Keratinocyte (primary cell): ENCODE measurements around the gene DSC2. TPM values are rescaled to one million over a fixed set of nuclear protein-coding genes. Genes with fewer than 3 reads are reported as not detected.

Experiments
- DNase-seq: peaks from one replicate; pipeline ENCODE4 v3.0.0-alpha.2; 2011; ENCODE audit warnings: low read depth, missing footprints, low spot score
- FAIRE-seq: peaks from 2 replicates; lab custom pipeline; 2011; peaks lifted over from hg19 to GRCh38; lab: Jason Lieb, UNC
- H2AFZ ChIP-seq: 2 replicates; pipeline ENCODE4 v1.6.0; 2012; ENCODE audit warnings: low read length, control low read depth, inconsistent platforms; ENCODE audit not compliant: control insufficient read depth
- H3K27ac ChIP-seq: 2 replicates; pipeline ENCODE4 v1.5.1; 2011; ENCODE audit warnings: low read length; ENCODE audit not compliant: control insufficient read depth, insufficient read depth
- H3K27me3 ChIP-seq: 3 replicates; pipeline ENCODE4 v1.6.0; 2011; ENCODE audit warnings: low read length; ENCODE audit not compliant: control insufficient read depth, insufficient read depth; ENCODE audit errors: extremely low read depth
- H3K36me3 ChIP-seq, 2 experiments: 2 replicates in 1 of 2; 3 replicates in 1 of 2; pipeline ENCODE4 v1.5.1; 2011; ENCODE audit warnings: low read length in 2 of 2, mild to moderate bottlenecking in 1 of 2; ENCODE audit not compliant: control insufficient read depth in 2 of 2, insufficient read depth in 2 of 2; ENCODE audit errors: extremely low read depth in 1 of 2
- H3K4me1 ChIP-seq: 3 replicates; pipeline ENCODE4 v1.5.1; 2011; ENCODE audit warnings: low read length; ENCODE audit not compliant: control insufficient read depth, insufficient read depth; ENCODE audit errors: extremely low read depth
- H3K4me2 ChIP-seq: 3 replicates; pipeline ENCODE4 v1.6.0; 2011; ENCODE audit warnings: low read depth, low read length; ENCODE audit not compliant: control insufficient read depth, insufficient read depth; ENCODE audit errors: extremely low read depth
- H3K4me3 ChIP-seq, 3 experiments: fragments of 200-600 bp in 1 of 3; sonication (generic) in 1 of 3; 2 replicates in 2 of 3; 3 replicates in 1 of 3; pipeline ENCODE4 v1.5.1; 2011 to 2016; ENCODE audit warnings: low read length in 3 of 3, mild to moderate bottlenecking in 3 of 3, control low read depth in 2 of 3, inconsistent platforms in 1 of 3, low read depth in 1 of 3, mixed read lengths in 1 of 3, mixed run types in 1 of 3, moderate library complexity in 1 of 3; ENCODE audit not compliant: control insufficient read depth in 2 of 3, insufficient read depth in 2 of 3; ENCODE audit errors: extremely low read depth in 1 of 3
- H3K79me2 ChIP-seq: 2 replicates; pipeline ENCODE4 v1.6.0; 2012; ENCODE audit warnings: low read length; ENCODE audit not compliant: control insufficient read depth, insufficient read depth
- H3K9ac ChIP-seq: 3 replicates; pipeline ENCODE4 v1.6.0; 2011; ENCODE audit warnings: low read length; ENCODE audit not compliant: control insufficient read depth, insufficient read depth; ENCODE audit errors: extremely low read depth
- H3K9me1 ChIP-seq: 3 replicates; pipeline ENCODE4 v1.6.0; 2011; ENCODE audit warnings: low read length; ENCODE audit not compliant: control insufficient read depth, insufficient read depth; ENCODE audit errors: extremely low read depth
- H3K9me3 ChIP-seq: 2 replicates; pipeline ENCODE4 v1.5.1; 2012; ENCODE audit warnings: low read depth, low read length; ENCODE audit not compliant: control insufficient read depth
- H4K20me1 ChIP-seq: 3 replicates; pipeline ENCODE4 v1.6.0; 2011; ENCODE audit warnings: low read length; ENCODE audit not compliant: control insufficient read depth, insufficient read depth; ENCODE audit errors: extremely low read depth
- EZH2 ChIP-seq: IDR thresholded peaks from one replicate; pipeline ENCODE4 v1.6.1; 2012; ENCODE audit warnings: inconsistent platforms, mild to moderate bottlenecking, low read length, moderate library complexity
- dilution Hi-C: fragments of 300-500 bp; cut with MboI; formaldehyde crosslinking; loops from one replicate; pipeline ENCODE4 v1.7.0; 2020; ENCODE audit warnings: low sequenced_read_pairs; ENCODE audit not compliant: extremely low pct_ligation_motif_present
- polyA plus RNA-seq, 5 experiments: library from polyadenylated mRNA; depleted of rRNA in 3 of 5; stranded (reverse) in 3 of 5; stranded (forward) in 1 of 5; unstranded in 1 of 5; fragments of >200 nt; gene quantifications; 1 replicate in 1 of 5; 2 replicates in 3 of 5; 3 replicates in 1 of 5; pipeline versions ENCODE4 v1.2.1 to v1.2.3, GENCODE V29; 2011 to 2012; ENCODE audit warnings: missing spikeins in 2 of 5, low read depth in 1 of 5, low replicate concordance in 1 of 5
- TF ChIP-seq, protein P1 (sequence below), 3 experiments: IDR thresholded peaks in 1 of 3; conservative IDR thresholded peaks in 1 of 3; optimal IDR thresholded peaks in 1 of 3; 2 replicates in 2 of 3; 3 replicates in 1 of 3; pipeline versions ENCODE3 to v1.5.1; 2011; ENCODE audit warnings: low read length in 3 of 3, mild to moderate bottlenecking in 3 of 3, moderate library complexity in 2 of 3, control low read depth in 1 of 3, inconsistent platforms in 1 of 3; ENCODE audit not compliant: insufficient read depth in 2 of 3; ENCODE audit errors: extremely low read depth in 1 of 3

The DSC2 gene
- polyA plus RNA-seq, 1 donor (not counting 4 experiments of a cell fraction or from before 2014, with no cell fraction given), result 37.1 TPM

DNA sequence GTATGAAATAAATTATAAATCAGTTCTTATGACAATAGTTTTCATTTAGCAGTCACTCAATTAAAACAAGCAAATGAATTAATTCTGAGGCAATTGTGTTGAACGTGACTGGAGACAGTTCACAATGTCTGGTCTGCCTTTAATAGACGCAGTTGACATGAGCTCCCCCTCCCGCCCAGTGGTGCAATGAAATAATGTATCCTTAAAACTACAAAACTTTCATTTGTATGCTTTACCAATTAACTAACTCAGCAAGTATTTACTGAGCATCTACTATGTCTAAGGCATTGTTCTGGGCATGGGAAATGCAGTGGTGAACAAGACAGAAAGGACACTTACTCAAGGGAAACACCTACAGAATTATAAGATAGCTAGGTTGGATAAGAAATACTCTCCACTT, 3.5 kb upstream of the DSC2 start:
- Histone ChIP-seq H3K4me2 (no peak overlapping the region), H3K27me3 (no peaks in the 10 kb centered on the region), H3K36me3 (no peaks in the 10 kb centered on the region), H2AFZ (no peak overlapping the region), H3K9me1 (no peaks in the 10 kb centered on the region), H3K9ac (no peak overlapping the region), H3K4me1 (peaks cover 20% of the 10 kb centered on the region), H4K20me1 (no peaks in the 10 kb centered on the region), H3K4me3 (no peak overlapping the region), H3K79me2 (peaks cover 8% of the 10 kb centered on the region), H3K9me3 (no peaks in the 10 kb centered on the region), H3K27ac (no peak overlapping the region)
- FAIRE-seq, result no peak
- dilution Hi-C loops, result no loop called here
- TF ChIP-seq EZH2, result no peak
- TF ChIP-seq, protein P1, sequence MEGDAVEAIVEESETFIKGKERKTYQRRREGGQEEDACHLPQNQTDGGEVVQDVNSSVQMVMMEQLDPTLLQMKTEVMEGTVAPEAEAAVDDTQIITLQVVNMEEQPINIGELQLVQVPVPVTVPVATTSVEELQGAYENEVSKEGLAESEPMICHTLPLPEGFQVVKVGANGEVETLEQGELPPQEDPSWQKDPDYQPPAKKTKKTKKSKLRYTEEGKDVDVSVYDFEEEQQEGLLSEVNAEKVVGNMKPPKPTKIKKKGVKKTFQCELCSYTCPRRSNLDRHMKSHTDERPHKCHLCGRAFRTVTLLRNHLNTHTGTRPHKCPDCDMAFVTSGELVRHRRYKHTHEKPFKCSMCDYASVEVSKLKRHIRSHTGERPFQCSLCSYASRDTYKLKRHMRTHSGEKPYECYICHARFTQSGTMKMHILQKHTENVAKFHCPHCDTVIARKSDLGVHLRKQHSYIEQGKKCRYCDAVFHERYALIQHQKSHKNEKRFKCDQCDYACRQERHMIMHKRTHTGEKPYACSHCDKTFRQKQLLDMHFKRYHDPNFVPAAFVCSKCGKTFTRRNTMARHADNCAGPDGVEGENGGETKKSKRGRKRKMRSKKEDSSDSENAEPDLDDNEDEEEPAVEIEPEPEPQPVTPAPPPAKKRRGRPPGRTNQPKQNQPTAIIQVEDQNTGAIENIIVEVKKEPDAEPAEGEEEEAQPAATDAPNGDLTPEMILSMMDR (optimal IDR thresholded peaks at IDR 0.05 in 1 of 3, IDR thresholded peaks at IDR 0.05 in 1 of 3, conservative IDR thresholded peaks at IDR 0.05 in 1 of 3; ENCODE audit: extremely low read depth in 1 of 3, insufficient read depth in 2 of 3, low read length in 3 of 3), result no peak
- no peak for DNase-seq

DNA sequence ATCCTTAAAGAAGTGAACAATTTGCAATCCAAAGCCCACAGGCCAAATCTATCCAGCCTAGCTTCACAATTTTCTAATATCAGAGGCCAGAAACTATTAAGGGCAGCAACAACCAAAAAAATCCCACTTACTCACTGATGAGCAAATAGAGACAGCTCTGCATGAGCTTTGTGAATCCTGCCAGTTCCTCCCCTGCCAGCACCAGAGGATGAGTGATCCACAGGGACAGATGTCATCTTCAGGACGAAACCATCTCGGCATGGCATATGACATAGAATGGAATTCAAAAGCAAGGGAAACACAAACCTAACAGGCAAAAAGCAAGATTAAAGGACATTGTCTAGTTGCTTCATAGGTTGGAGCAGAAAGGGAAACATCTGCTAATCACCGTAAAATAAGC, 2.2 kb upstream of the DSC2 start:
- H3K4me2 ChIP-seq, result no peak overlapping the region
- peaks cover 28% of the 10 kb centered on the region for H3K4me1 ChIP-seq
- H3K36me3 ChIP-seq, result no peaks in the 10 kb centered on the region
- dilution Hi-C loops, result no loop called here
- TF ChIP-seq, protein P1 (optimal IDR thresholded peaks at IDR 0.05 in 1 of 3, IDR thresholded peaks at IDR 0.05 in 1 of 3, conservative IDR thresholded peaks at IDR 0.05 in 1 of 3; ENCODE audit: extremely low read depth in 1 of 3, insufficient read depth in 2 of 3, low read length in 3 of 3), result no peak
- TF ChIP-seq EZH2, result no peak
- H3K27me3 ChIP-seq, result no peaks in the 10 kb centered on the region
- H3K9me1 ChIP-seq, result no peaks in the 10 kb centered on the region
- H3K27ac ChIP-seq, result no peak overlapping the region
- FAIRE-seq (peak; percentile 17), DNase-seq (no peak)
- no peak overlapping the region for H3K4me3 ChIP-seq
- no peaks in the 10 kb centered on the region for H4K20me1 ChIP-seq
- peaks cover 20% of the 10 kb centered on the region for H3K79me2 ChIP-seq
- H3K9me3 ChIP-seq, result no peaks in the 10 kb centered on the region
- no peak overlapping the region for H3K9ac ChIP-seq
- no peak overlapping the region for H2AFZ ChIP-seq
